Measurements from ENCODE around the gene KRT34. TPM values are rescaled to one million over a fixed set of nuclear protein-coding genes. Genes with fewer than 3 reads are reported as not detected.

Gene KRT34
- total RNA-seq, 1 donor from 2014 or later, result 0.35 TPM

DNA sequence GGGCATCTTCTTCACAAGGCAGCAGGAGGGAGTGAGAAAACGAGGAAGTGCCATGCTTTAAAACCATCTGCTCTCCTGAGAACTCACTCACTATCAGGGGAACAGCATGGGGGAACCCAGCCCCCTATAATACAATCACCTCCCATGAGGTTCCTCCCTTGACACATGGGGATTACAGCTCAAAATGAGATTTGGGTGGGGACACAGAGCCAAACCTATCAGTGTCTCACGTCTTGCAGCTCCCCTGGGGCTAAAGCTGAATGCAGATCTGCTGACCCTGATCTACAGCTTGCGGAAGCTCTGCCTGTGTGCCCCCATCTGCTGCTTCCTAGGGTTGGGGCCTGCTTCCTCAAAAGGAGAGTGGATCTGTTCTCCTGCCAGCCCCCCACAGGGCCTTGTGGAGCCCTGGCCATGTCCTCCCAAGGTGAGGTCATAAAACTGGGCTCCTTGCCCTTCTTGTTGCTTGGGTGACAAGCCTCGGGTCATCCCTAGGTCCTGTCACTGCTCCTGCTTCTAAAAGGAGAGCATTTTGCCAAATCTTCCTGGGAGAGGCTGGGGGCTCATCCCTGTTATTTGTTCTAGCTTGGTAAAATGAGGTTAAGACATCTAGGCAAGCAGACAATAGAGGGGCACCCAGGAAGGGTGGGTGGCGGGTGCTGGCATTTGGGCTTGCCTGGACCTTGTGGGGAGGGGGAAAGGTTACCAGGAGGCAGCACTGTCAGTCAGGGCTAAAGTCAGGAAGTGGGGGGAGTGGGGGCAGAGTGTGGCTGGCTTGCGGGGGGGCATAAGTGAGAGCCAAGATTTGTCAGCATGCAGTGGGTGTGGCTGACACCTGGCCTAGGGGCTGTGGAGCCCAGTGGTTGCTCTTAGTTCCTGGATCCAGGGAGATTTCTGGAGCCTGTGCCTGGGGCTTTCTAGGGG lies 47.5 kb downstream of the KRT34 start:
- DNase-seq (ENCODE audit: extremely low read depth, low read depth, low spot score), result no peak

DNA sequence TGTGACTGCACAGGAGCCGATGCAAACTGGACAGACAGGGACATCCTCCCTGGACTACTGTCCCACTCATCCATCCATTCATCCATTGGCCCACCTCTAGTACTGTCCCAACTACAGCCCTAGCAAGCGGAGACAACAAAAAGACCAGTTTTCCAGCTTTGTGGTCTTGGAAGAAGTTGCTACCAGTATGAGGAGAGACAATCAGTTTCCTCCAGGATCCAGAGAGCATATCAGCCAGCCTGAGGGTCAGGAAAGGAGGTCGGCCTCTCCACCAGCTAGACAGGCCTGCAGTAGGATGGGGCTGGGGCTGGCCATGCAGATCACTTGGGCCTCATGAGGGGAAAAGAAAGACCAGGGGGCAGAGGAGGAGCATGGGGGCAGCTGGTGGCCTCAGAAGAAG lies 48.3 kb downstream of the KRT34 start:
- DNase-seq (ENCODE audit: extremely low read depth, low read depth, low spot score), result no peak

DNA sequence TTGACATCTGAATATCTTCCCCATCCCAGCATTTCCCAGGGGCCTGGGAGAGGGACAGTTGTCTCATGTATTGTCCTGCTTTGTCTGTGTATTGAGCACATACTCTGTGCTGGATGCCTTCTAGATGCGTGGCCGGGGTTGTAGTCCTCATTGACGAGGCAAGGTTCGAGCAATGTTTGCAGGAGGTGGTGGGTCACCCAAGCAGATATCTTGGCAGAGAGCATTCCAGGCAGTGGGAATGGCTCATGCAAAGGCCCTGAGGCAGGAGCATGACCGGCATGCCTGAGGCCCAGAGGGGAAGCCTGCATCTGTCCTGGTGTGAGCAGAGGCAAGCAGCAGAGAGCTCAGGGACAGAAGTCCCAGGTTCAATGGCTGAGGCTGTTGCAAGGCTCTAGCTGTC lies 49.0 kb downstream of the KRT34 start:
- no peak for DNase-seq (ENCODE audit: extremely low read depth, low read depth, low spot score)

DNA sequence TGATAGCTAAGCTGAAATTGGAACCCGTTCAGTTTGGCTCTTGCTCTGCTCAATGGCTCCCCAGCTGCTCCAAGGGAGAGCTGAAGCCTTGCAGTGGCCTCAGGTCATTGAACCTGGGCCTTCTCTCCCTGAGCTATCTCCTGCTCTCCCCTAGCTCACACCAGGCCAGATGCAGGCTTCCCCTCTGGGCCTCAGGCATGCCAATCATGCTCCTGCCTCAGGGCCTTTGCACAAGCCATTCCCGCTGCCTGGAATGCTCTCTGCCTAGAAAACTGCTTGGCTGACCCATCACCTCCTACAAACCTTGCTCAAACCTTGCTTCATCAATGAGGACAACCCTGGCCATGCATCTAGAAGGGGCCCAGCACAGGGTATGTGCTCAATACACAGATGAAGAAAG lies 49.9 kb downstream of the KRT34 start:
- DNase-seq (ENCODE audit: extremely low read depth, low read depth, low spot score), result no peak

DNA sequence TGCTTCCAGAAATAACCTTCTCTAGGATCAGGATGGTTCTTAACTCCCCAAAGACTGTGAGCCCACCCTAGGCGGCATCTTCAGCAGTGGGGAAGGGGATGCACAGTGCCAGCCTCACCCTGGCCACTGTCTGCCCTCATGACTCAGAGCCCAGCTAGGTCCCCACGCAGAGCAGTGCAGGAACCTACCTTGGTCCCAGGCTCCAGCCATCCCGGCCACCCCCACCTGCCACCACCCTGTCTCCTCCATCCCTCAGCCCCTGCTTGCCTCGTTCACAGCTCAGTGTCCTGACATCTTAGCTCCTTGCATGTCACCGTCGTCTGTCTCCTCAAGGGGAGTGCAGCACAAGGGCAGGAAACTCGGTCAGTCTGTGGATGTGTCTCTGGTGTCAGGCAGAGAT lies 50.5 kb downstream of the KRT34 start:
- no peak for DNase-seq (ENCODE audit: extremely low read depth, low read depth, low spot score)

DNA sequence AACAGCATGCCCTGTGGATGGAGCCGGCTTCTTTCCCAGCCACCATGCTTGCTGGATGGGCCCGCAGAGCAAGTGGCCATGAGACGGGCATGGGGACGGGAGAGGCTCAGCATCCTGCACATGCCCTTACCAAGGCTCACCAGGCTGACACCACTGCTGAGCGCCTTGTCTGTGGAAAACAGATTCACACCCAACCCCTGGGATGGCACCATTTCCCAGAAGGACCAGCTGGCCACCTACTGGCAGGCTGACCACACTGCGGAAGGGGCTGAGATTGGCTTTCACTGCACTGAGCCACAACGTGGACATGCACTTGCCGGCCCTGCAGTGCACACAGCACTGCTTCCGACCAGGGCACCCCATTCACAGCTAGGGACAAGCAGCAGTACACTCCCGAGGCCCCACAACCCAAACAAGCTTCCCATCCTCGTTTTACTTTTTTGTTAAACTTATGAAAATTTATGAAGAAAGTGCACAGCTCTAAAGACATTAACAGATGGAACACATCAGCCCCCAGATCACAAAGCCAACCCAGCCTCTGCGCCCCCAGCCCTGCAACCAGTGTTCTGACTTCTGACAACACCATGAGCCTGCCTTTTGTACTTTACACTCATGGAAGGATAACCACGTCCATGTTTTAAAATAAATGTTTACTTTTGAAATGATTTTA lies 52.7 kb downstream of the KRT34 start:
- DNase-seq (ENCODE audit: extremely low read depth, low read depth, low spot score), result no peak

DNA sequence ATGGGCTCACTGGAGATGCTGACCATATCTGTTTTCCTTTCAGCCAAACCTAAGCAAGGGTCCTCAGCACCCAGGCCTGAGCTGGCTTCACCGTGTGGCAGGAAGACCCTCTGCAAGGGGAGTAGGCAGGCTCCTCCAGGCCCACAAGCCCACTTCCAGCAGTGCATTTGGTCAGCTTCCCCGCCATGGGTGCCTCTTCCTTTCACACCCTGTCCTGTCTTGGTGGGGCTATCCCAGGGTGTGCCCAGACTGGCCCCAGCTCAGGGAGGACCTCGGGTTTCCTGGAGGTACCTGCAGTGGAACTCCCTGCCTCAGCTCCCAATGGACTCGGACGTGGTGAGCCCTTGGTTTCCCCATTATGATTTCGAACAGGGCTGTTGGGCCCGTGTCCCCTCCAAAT lies 53.9 kb downstream of the KRT34 start:
- no peak for DNase-seq (ENCODE audit: extremely low read depth, low read depth, low spot score)

Other genes starting within 250 kb of the KRT34 start
- gene KRTAP4-6, start 241.8 kb downstream of the KRT34 start, total RNA-seq, result not detected in 2 replicates
- not detected in 2 replicates for gene KRTAP4-5, start 232.5 kb downstream of the KRT34 start, total RNA-seq
- gene KRTAP4-4, start 221.6 kb downstream of the KRT34 start, total RNA-seq, result not detected in 2 replicates
- gene KRTAP4-3, start 214.1 kb downstream of the KRT34 start, total RNA-seq, result not detected in 2 replicates
- gene KRTAP4-2, start 204.1 kb downstream of the KRT34 start, total RNA-seq, result not detected in 2 replicates
- not detected in 2 replicates for gene KRTAP4-1, start 197.4 kb downstream of the KRT34 start, total RNA-seq
- gene KRTAP9-1, start 192.4 kb downstream of the KRT34 start, total RNA-seq, result not detected in 2 replicates
- not detected in 2 replicates for gene KRTAP9-2, start 155.7 kb downstream of the KRT34 start, total RNA-seq
- gene KRTAP9-3, start 149.9 kb downstream of the KRT34 start, total RNA-seq, result not detected in 2 replicates
- not detected in 2 replicates for gene KRTAP9-8, start 144.3 kb downstream of the KRT34 start, total RNA-seq
- gene KRTAP9-4, start 132.6 kb downstream of the KRT34 start, total RNA-seq, result not detected in 2 replicates
- not detected in 2 replicates for gene KRTAP9-9, start 126.9 kb downstream of the KRT34 start, total RNA-seq
- not detected in 2 replicates for gene KRTAP9-6, start 116.9 kb downstream of the KRT34 start, total RNA-seq
- not detected in 2 replicates for gene KRTAP9-7, start 106.6 kb downstream of the KRT34 start, total RNA-seq
- not detected in 2 replicates for gene KRTAP29-1, start 79.5 kb downstream of the KRT34 start, total RNA-seq
- not detected in 2 replicates for gene KRTAP16-1, start 73.0 kb downstream of the KRT34 start, total RNA-seq
- not detected in 2 replicates for gene KRTAP17-1, start 66.6 kb downstream of the KRT34 start, total RNA-seq
- gene KRT33A, start 31.5 kb downstream of the KRT34 start, total RNA-seq, result not detected in 2 replicates
- gene KRT33B, start 12.5 kb downstream of the KRT34 start, total RNA-seq, result not detected in 2 replicates
- gene KRT31, start 15.3 kb upstream of the KRT34 start, total RNA-seq, result not detected in 2 replicates
- not detected in 2 replicates for gene KRT37, start 42.3 kb upstream of the KRT34 start, total RNA-seq
- gene KRT38, start 58.7 kb upstream of the KRT34 start, total RNA-seq, result not detected in 2 replicates
- gene KRT32, start 85.1 kb upstream of the KRT34 start, total RNA-seq, result not detected in 2 replicates
- gene KRT35, start 98.8 kb upstream of the KRT34 start, total RNA-seq, result not detected in 2 replicates
- not detected in 2 replicates for gene KRT36, start 107.6 kb upstream of the KRT34 start, total RNA-seq
- not detected in 2 replicates for gene KRT13, start 123.3 kb upstream of the KRT34 start, total RNA-seq
- 3.4 and 11.4 TPM in 2 replicates for gene KRT15, start 136.6 kb upstream of the KRT34 start, total RNA-seq
- 23.7 and 211 TPM in 2 replicates for gene KRT19, start 146.0 kb upstream of the KRT34 start, total RNA-seq
- gene KRT9, start 189.8 kb upstream of the KRT34 start, total RNA-seq, result not detected in 2 replicates
- not detected in 2 replicates for gene KRT14, start 204.6 kb upstream of the KRT34 start, total RNA-seq
- gene KRT16, start 230.5 kb upstream of the KRT34 start, total RNA-seq, result not detected in 2 replicates
- 2.7 TPM in 1 of 2 replicates, not detected in the other for gene KRT17, start 242.3 kb upstream of the KRT34 start, total RNA-seq

Measured in glomerular endothelial cell (primary cell).